ENCODE data around the gene SLC25A48. TPM values are rescaled to one million over a fixed set of nuclear protein-coding genes. Genes with fewer than 3 reads are reported as not detected.

The SLC25A48 gene, protein sequence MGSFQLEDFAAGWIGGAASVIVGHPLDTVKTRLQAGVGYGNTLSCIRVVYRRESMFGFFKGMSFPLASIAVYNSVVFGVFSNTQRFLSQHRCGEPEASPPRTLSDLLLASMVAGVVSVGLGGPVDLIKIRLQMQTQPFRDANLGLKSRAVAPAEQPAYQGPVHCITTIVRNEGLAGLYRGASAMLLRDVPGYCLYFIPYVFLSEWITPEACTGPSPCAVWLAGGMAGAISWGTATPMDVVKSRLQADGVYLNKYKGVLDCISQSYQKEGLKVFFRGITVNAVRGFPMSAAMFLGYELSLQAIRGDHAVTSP
- total RNA-seq (1 to 10 TPM in 1 of 2 donors, under 1 TPM in 1; 0.71 to 1.4 TPM), polyA plus RNA-seq (ENCODE audit: insufficient read depth, low read depth, low replicate concordance) (1.8 TPM)
- long read RNA-seq, donor 1 = 0 reads
- long read RNA-seq, donor 2 = 0 reads

DNA sequence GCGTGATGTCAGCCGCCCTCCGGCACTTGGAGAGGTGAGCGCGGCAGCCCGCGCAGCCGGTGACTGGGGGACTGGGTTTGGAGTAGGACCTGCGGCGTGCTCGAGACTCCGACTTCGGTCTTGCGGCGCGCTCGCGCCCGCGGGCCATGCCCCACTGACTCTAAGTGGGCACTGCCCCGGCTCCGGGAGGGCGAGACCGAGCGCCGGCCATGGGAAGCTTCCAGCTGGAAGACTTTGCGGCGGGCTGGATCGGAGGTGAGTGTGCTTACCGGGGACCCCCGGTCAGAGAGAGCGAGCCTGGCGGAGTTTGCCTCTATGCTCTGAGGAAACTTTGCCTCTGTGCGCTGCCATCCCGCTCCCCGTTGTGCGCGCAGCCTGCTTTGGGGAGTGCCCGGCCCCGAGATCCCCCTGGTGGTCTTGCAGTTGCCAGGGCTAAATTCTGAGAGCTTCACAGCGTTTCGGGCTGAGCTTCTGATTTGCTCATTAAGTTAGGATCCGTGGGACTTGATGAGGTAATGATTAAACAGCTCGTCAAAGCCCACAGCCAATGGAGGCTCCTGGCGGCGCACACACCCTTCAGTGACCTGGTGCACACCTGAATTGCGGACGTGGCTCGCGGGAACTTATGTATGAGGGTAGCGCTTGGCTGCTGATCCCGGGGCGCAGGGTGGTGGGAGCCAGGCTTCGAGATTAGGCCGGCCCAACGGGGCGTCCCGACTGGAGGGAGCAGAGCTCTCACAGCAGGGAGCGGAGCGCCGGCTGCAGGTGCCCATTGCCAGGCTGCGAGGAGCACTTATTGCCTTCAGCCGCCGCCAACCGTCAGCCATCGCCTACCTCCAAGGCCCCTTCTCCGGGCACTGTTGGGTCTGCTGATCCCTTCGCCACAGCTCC is at the start of gene SLC25A48:
Gene SLC25A48, plus strand, starts transcription at position 25 of the 891 bp plus-strand sequence. Its CDS starts 185 bp downstream, at position 210.
- 1% methylated on average over 43 to 68 of the region's 68 CpGs for WGBS, 2 donors
- Histone ChIP-seq H3K9me3 (no peaks in the 10 kb centered on the region), H3K27me3 (no peaks in the 10 kb centered on the region), H3K4me3 (peak within 1 kb of the TSS; percentile 16 to 53), H3K27ac (no peak within 1 kb of the TSS), H3K36me3 (ENCODE audit: low read depth, missing control alignments) (no peaks in the 10 kb centered on the region), H3K4me1 (peaks cover 9% of the 10 kb centered on the region)
- TF ChIP-seq, protein P1, sequence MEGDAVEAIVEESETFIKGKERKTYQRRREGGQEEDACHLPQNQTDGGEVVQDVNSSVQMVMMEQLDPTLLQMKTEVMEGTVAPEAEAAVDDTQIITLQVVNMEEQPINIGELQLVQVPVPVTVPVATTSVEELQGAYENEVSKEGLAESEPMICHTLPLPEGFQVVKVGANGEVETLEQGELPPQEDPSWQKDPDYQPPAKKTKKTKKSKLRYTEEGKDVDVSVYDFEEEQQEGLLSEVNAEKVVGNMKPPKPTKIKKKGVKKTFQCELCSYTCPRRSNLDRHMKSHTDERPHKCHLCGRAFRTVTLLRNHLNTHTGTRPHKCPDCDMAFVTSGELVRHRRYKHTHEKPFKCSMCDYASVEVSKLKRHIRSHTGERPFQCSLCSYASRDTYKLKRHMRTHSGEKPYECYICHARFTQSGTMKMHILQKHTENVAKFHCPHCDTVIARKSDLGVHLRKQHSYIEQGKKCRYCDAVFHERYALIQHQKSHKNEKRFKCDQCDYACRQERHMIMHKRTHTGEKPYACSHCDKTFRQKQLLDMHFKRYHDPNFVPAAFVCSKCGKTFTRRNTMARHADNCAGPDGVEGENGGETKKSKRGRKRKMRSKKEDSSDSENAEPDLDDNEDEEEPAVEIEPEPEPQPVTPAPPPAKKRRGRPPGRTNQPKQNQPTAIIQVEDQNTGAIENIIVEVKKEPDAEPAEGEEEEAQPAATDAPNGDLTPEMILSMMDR (IDR thresholded peaks at IDR 0.05) = peak in 2 of 3 experiments; percentile 1 to 51
- TF ChIP-seq POLR2A (IDR thresholded peaks at IDR 0.05) = no peak
- DNase-seq = no peak
- intact Hi-C loops (cut with DNase I; ENCODE audit: low total_unique reads) = no loop called here

DNA sequence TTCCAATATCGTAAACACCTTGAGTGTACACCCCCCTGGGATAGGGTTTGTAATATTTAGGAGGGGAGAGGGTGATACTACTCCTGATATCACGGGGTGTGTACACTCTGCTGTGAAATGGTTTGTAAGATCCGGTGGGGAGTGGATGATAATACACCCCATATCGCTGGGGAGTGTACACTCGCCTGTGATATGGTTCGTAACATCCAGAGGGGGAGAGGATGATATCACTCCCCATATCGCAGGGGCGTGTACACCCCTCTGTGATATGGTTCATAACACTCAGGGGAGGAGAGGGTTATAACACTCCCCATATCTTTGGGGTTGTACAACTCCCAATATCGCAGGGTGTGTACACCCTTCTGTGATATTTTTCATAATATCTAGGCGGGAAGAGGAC is 33.8 kb upstream of the SLC25A48 start:
- Histone ChIP-seq H3K4me1 (no peaks in the 10 kb centered on the region), H3K27ac (no peak overlapping the region), H3K4me3 (no peak overlapping the region), H3K27me3 (no peaks in the 10 kb centered on the region), H3K9me3 (no peaks in the 10 kb centered on the region), H3K36me3 (ENCODE audit: low read depth, missing control alignments) (no peaks in the 10 kb centered on the region)
- TF ChIP-seq POLR2A (IDR thresholded peaks at IDR 0.05) = no peak
- TF ChIP-seq, protein P1 (IDR thresholded peaks at IDR 0.05) = no peak
- intact Hi-C loops (cut with DNase I; ENCODE audit: low total_unique reads) = no loop called here
- 56 to 58% methylated on average over 10 of the region's 10 CpGs for WGBS, 2 donors
- no peak for DNase-seq

DNA sequence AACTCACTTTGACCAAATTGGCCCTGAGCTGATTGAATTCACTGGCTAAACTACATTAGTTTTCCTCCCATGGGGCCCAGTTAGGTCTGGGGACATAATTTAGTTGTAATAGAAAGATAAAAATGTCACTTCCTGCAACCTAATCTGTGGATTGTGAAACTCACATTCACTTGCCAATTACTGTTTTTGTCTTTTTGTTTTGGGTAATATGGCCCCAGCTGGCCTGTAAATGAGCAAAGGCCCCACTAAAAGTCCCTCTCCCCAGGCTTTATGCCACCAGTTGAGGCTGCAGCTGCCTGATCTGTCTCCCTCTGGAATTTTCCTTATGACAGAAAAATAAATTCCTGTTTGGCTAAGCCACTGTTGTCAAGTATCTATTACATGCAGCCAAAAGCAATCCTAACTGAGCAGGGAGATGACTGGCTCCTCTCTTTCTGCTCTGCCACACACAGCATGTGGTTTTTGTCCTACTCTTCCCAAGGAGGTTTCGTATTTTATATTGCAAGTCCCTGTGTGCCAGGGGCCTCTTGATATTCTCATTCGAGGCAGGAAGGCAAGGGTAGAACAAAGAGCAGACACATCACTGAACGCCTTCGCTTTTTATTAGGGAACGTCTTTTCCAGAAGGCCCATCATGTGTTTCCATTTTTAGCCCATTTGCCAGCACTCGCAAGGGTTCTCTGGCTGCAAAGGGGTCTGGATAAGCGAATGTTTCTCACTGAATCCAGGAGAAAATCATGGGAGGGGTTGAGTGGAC is 24.1 kb upstream of the SLC25A48 start:
- 88 to 94% methylated on average over 7 of the region's 7 CpGs for WGBS, 2 donors
- Histone ChIP-seq H3K27ac (no peak overlapping the region), H3K27me3 (no peaks in the 10 kb centered on the region), H3K4me3 (no peak overlapping the region), H3K9me3 (no peaks in the 10 kb centered on the region), H3K4me1 (no peaks in the 10 kb centered on the region), H3K36me3 (ENCODE audit: low read depth, missing control alignments) (no peaks in the 10 kb centered on the region)
- DNase-seq = no peak
- intact Hi-C loops (cut with DNase I; ENCODE audit: low total_unique reads) = no loop called here
- no peak for TF ChIP-seq POLR2A (IDR thresholded peaks at IDR 0.05)
- TF ChIP-seq, protein P1 (IDR thresholded peaks at IDR 0.05) = no peak

DNA sequence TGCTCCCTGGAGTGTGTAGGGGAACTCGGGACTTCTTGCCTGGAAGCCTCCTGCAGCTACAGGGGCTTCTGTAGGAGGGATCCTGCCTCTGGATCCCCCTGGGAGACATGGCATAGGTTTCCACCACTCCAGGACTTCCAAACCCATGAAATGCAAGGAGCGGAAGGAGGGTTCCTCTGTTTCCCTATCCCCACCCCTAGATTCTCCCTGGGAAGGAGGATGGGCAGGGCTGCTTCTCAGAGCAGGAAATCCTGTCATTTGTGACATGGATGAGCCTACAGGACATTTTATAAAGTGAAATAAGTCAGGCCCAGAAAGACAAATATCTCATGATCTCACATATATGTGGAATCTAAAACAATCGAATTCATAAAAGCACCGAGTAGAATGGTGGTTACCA is 23.5 kb upstream of the SLC25A48 start:
- Histone ChIP-seq H3K27me3 (no peaks in the 10 kb centered on the region), H3K9me3 (no peaks in the 10 kb centered on the region), H3K27ac (no peak overlapping the region), H3K36me3 (ENCODE audit: low read depth, missing control alignments) (no peaks in the 10 kb centered on the region), H3K4me3 (no peak overlapping the region), H3K4me1 (no peaks in the 10 kb centered on the region)
- intact Hi-C loops (cut with DNase I; ENCODE audit: low total_unique reads) = no loop called here
- 81 to 95% methylated on average over 4 of the region's 4 CpGs for WGBS, 2 donors
- no peak for DNase-seq
- TF ChIP-seq, protein P1 (IDR thresholded peaks at IDR 0.05) = no peak
- TF ChIP-seq POLR2A (IDR thresholded peaks at IDR 0.05) = no peak
